Epithelial cell of proximal tubule (primary cell): ENCODE results near the gene PRR14L. TPM values are rescaled to one million over a fixed set of nuclear protein-coding genes. Genes with fewer than 3 reads are reported as not detected.
"Not testable (repeated sequence)": the region's sequence is repeated elsewhere in the genome, so short reads cannot be mapped to it uniquely, and the experiment has no call there.

Experiments used
- DNase-seq: peaks from one replicate; pipeline ENCODE4 v3.0.0-alpha.2; 2011; ENCODE audit warnings: low read depth
- H3K4me3 ChIP-seq: 2 replicates; pipeline ENCODE4 v1.5.1; 2011; ENCODE audit warnings: low read depth, mild to moderate bottlenecking, low read length
- CTCF ChIP-seq: conservative IDR thresholded peaks from 2 replicates; pipeline ENCODE4 v1.5.1; 2012; ENCODE audit warnings: low read depth, mild to moderate bottlenecking, low read length
- total RNA-seq: library from RNA; depleted of rRNA; stranded (reverse); fragments of >200 nt; gene quantifications from 2 replicates; pipeline ENCODE4 v1.2.3, GENCODE V29; 2015

PRR14L gene
- total RNA-seq, 1 donor from 2014 or later: 15.9 TPM

- no peak overlapping the region for H3K4me3 ChIP-seq
- DNase-seq: no peak
- peak; percentile 23 for TF ChIP-seq CTCF
Observed at GRCh38 chr22:31730344-31730711, 19.6 kb downstream of the PRR14L start.

GRCh38 chr22:31728857-31729256, 21.1 kb downstream of the PRR14L start:
- no peak for DNase-seq
- no peak for TF ChIP-seq CTCF
- no peak overlapping the region for H3K4me3 ChIP-seq

GRCh38 chr22:31726692-31727091, 23.2 kb downstream of the PRR14L start:
- DNase-seq: no peak
- no peak overlapping the region for H3K4me3 ChIP-seq
- TF ChIP-seq CTCF: no peak

GRCh38 chr22:31723723-31724122, 26.2 kb downstream of the PRR14L start:
- TF ChIP-seq CTCF: no peak
- H3K4me3 ChIP-seq: no peak overlapping the region
- no peak for DNase-seq

- TF ChIP-seq CTCF: no peak
- DNase-seq: no peak
- no peak overlapping the region for H3K4me3 ChIP-seq
Observed at GRCh38 chr22:31719850-31720471, 30.0 kb downstream of the PRR14L start.

- no peak for TF ChIP-seq CTCF
- no peak overlapping the region for H3K4me3 ChIP-seq
- DNase-seq: no peak
Observed at GRCh38 chr22:31715147-31715778, 34.7 kb downstream of the PRR14L start.

GRCh38 chr22:31711226-31711625, 38.7 kb downstream of the PRR14L start:
- DNase-seq, H3K4me3 ChIP-seq: not testable (repeated sequence)
